GM12878 (cell line): ENCODE measurements around the gene ICE1.

Source experiments
- CHD2 ChIP-seq: IDR thresholded peaks from 2 replicates; pipeline ENCODE4 v1.6.1; 2011; ENCODE audit warnings: low read depth, low read length, improper control_type of control experiment, borderline replicate concordance
- CTCF ChIP-seq, 3 experiments: IDR thresholded peaks in 2 of 3; conservative IDR thresholded peaks in 1 of 3; 2 replicates each; pipeline ENCODE4 v1.5.1; 2011; ENCODE audit warnings: low read depth in 3 of 3, low read length in 3 of 3, mild to moderate bottlenecking in 3 of 3, control low read depth in 2 of 3, moderate library complexity in 2 of 3, inconsistent platforms in 1 of 3, mixed read lengths in 1 of 3; ENCODE audit not compliant: control insufficient read depth in 2 of 3, insufficient read depth in 1 of 3; ENCODE audit errors: extremely low read depth in 1 of 3
- HCFC1 ChIP-seq: fragments of 150-350 bp; IDR thresholded peaks from 2 replicates; pipeline ENCODE4 v1.6.1; 2014; ENCODE audit warnings: low read length
- NFIC ChIP-seq: IDR thresholded peaks from 2 replicates; pipeline ENCODE4 v1.6.1; 2012; ENCODE audit warnings: low read depth, mild to moderate bottlenecking, inconsistent platforms, low read length, moderate library complexity
- POLR2AphosphoS5 ChIP-seq: IDR thresholded peaks from 2 replicates; pipeline ENCODE4 v1.6.1; 2011; ENCODE audit warnings: mild to moderate bottlenecking, low read length, inconsistent platforms
- SMARCA5 ChIP-seq: fragments of 450-650 bp; IDR thresholded peaks from 2 replicates; pipeline ENCODE4 v1.6.1; 2017; ENCODE audit warnings: mild to moderate bottlenecking
- ZBTB4 ChIP-seq: fragments of 450-650 bp; formaldehyde crosslinking; IDR thresholded peaks from 2 replicates; pipeline ENCODE4 v1.4.0; 2022; ENCODE audit warnings: mild to moderate bottlenecking, moderate library complexity

GRCh38 chr5:5407924-5408323, 14.6 kb upstream of the ICE1 start:
- no peak for TF ChIP-seq CTCF (IDR thresholded peaks at IDR 0.05 in 2 of 3, conservative IDR thresholded peaks at IDR 0.05 in 1 of 3; ENCODE audit: control insufficient read depth in 2 of 3, extremely low read depth in 1 of 3, insufficient read depth in 1 of 3, low read depth in 3 of 3, low read length in 3 of 3)
- no peak for TF ChIP-seq SMARCA5
- TF ChIP-seq HCFC1: no peak
- TF ChIP-seq NFIC: no peak
- no peak for TF ChIP-seq POLR2AphosphoS5
- no peak for TF ChIP-seq ZBTB4 (CRISPR knock-in tag)
- no peak for TF ChIP-seq CHD2
